SU-DHL-6 (cell line): ENCODE data around the gene RGS7.

Experiments
- CTCF ChIP-seq: fragments of 200-600 bp; sonication (generic); IDR thresholded peaks from one replicate; pipeline ENCODE4 v1.5.1; 2017; ENCODE audit warnings: antibody characterized with exemption, mild to moderate bottlenecking, low read length, moderate library complexity; ENCODE audit not compliant: insufficient read depth, poor library complexity, severe bottlenecking
- EZH2phosphoT487 ChIP-seq: fragments of 200-600 bp; sonication (generic), shearing (Covaris generic); conservative IDR thresholded peaks from 2 replicates; pipeline ENCODE4 v1.6.1; 2018; ENCODE audit warnings: mild to moderate bottlenecking, antibody characterized with exemption, low read length, moderate library complexity, mixed read lengths

- TF ChIP-seq EZH2phosphoT487, result no peak
- TF ChIP-seq CTCF, result no peak
These were observed 426.0 kb downstream of the RGS7 start for GRCh38 chr1:240931031-240931430.
